ENCODE results near the gene STAMBPL1. TPM values are rescaled to one million over a fixed set of nuclear protein-coding genes. Genes with fewer than 3 reads are reported as not detected.
A peak's percentile ranks its signal among the peaks of the same experiment; 100 is the strongest.
"Not testable (repeated sequence)": the region's sequence is repeated elsewhere in the genome, so short reads cannot be mapped to it uniquely, and the experiment has no call there.

The STAMBPL1 gene
- total RNA-seq, 1 donor from 2014 or later: 4.1 TPM

DNA sequence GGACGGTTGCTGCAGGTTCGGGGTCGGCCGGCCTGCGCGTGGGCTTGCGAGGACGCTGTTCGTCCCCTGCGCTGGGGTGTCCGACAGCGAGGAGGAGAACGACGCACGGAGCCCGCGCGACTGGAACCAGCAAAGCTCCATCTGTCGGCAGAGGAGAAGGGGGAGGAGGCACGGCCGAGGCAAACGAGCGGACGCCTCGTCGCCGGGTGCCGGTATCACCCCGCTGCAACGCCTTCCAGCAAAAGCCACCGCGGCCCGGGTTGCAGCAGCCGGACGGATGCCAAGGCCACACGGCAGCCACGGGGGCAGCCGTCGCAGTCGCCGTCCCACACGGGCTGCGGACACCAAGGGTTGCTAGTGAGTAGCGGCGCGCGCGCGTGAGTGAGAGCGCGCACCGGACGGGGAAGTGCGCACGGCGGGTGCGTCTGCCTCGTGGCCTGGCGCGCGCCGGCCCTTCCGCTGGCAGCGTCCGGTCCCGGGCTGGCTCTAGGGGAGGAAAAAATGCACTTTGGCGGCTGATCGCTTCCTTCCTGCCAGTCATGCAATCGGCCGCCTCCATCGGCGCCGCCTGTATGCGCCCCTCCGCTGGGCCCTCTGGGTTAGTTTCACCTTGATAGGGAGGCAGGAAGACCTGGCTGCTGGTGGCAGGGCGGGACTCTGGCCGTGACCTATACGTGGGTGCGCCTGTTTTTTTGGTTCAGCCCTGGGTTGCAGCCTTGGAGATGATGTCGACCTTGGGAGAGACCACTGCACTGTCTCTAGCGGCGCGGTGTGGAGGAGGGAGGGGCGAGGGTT lies 434 bp downstream of the STAMBPL1 start:
- Mint-ChIP-seq H3K27ac (ENCODE audit: unreplicated experiment) (peak overlapping the region; percentile 96), H3K27me3 (ENCODE audit: low read depth) (peaks cover 40% of the 10 kb centered on the region), H3K4me1 (peaks cover 18% of the 10 kb centered on the region), H3K4me3 (peak overlapping the region; percentile 95), H3K9me3 (no peaks in the 10 kb centered on the region), H3K36me3 (ENCODE audit: low read depth) (no peaks in the 10 kb centered on the region)
- peak; percentile 62 for DNase-seq (ENCODE audit: low read depth, low spot score)
- TF ChIP-seq, protein P1, sequence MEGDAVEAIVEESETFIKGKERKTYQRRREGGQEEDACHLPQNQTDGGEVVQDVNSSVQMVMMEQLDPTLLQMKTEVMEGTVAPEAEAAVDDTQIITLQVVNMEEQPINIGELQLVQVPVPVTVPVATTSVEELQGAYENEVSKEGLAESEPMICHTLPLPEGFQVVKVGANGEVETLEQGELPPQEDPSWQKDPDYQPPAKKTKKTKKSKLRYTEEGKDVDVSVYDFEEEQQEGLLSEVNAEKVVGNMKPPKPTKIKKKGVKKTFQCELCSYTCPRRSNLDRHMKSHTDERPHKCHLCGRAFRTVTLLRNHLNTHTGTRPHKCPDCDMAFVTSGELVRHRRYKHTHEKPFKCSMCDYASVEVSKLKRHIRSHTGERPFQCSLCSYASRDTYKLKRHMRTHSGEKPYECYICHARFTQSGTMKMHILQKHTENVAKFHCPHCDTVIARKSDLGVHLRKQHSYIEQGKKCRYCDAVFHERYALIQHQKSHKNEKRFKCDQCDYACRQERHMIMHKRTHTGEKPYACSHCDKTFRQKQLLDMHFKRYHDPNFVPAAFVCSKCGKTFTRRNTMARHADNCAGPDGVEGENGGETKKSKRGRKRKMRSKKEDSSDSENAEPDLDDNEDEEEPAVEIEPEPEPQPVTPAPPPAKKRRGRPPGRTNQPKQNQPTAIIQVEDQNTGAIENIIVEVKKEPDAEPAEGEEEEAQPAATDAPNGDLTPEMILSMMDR (conservative IDR thresholded peaks at IDR 0.05): peak; percentile 43

DNA sequence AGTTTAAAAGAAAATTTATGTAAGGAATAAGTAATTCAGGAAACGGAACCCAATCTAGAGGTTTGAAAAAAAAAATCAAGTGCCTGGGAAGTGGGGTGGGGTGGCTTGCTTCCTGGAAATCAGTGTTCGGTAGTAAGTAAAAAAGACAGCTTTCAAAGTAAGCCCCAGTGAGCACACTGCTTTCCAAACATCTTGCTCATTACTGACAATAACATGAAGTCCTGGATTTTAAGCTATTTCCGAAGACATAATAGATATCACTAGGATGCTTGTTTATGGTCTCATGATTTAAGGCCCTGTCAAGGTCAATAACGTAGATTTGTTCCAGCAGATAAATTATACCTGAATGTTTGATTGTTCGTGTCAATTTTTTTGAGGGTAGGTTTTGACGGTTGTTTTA lies 1.3 kb downstream of the STAMBPL1 start:
- Mint-ChIP-seq H3K27ac (ENCODE audit: unreplicated experiment) (no peak overlapping the region), H3K4me1 (peaks cover 18% of the 10 kb centered on the region)

DNA sequence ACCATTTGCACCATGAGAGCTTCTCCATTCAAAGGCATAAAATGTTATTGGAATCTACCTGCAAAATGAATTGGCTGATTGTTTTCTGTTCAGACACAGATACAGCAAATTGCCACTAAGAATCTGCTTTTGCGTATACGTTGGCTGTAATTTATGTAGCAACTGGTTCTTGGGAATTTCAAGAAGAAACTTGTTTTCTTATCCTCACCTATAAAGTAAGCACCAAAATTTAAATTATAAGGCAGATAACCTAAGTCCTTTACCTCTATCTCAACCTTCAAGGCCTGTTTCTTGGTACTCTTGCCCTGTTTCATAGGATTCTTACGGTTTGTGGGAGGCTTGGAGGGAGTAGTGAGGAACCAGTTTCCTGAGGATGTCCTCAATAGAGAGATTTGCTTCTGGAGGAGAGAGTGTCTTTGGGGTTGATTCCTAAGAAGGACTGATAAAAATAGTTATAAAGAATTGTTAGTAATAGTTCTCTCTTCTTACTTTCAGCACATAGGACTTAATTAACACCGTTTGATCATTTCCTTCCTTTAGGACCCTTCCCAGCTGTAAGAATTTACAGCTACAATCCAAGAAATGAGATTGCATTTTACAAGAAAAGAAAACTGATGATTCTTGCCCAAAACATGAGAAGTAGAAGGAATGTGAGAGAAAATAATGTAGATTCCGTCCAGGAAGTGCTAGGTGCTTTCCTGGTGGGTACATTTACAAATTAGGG lies 2.0 kb downstream of the STAMBPL1 start:
- DNase-seq (ENCODE audit: low read depth, low spot score): no peak

More for the DNA sequence above, 1.3 kb downstream of the STAMBPL1 start:
- no peaks in the 10 kb centered on the region for H3K36me3 Mint-ChIP-seq (ENCODE audit: low read depth)
- peaks cover 36% of the 10 kb centered on the region for H3K27me3 Mint-ChIP-seq (ENCODE audit: low read depth)
- DNase-seq (ENCODE audit: low read depth, low spot score): no peak
- H3K9me3 Mint-ChIP-seq: no peaks in the 10 kb centered on the region
- peak overlapping the region; percentile 95 for H3K4me3 Mint-ChIP-seq
- TF ChIP-seq, protein P1 (conservative IDR thresholded peaks at IDR 0.05): no peak

DNA sequence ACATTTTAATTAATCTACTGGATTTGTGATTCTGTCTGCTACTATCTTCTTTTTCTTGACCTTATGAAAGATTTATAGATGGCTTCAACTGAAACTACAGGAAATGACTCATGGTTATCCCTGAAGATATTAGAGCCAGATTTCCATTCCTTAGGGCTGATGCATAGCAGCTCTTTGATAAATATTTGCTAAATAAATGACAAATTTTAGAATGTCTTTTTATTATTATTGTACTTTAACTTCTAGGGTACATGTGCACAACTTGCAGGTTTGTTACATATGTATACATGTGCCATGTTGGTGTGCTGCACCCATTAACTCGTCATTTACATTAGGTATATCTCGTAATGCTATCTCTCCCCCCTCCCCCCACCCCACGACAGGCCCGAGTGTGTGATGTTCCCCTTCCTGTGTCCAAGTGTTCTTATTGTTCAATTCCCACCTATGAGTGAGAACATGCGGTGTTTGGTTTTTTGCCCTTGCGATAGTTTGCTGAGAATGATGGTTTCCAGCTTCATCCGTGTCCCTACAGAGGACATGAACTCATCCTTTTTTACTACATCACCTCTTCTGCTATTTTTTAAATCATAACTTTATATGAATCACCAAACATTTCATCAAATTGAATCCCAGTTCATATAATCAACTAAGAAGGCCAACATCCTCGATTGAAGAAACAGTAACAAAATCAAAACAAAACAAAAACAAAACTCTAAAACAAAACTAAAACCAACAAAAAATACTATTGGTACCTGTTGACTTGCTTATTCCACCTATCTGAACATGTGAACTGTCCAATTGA lies 2.8 kb downstream of the STAMBPL1 start:
- not testable (repeated sequence) for H3K9me3 Mint-ChIP-seq; H3K27ac Mint-ChIP-seq (ENCODE audit: unreplicated experiment)

More for the DNA sequence above, 2.0 kb downstream of the STAMBPL1 start:
- TF ChIP-seq, protein P1 (conservative IDR thresholded peaks at IDR 0.05): no peak
- Mint-ChIP-seq H3K27ac (ENCODE audit: unreplicated experiment) (no peak overlapping the region), H3K4me3 (peak overlapping the region; percentile 95), H3K4me1 (peaks cover 18% of the 10 kb centered on the region), H3K36me3 (ENCODE audit: low read depth) (no peaks in the 10 kb centered on the region), H3K27me3 (ENCODE audit: low read depth) (peaks cover 28% of the 10 kb centered on the region), H3K9me3 (no peaks in the 10 kb centered on the region)

DNA sequence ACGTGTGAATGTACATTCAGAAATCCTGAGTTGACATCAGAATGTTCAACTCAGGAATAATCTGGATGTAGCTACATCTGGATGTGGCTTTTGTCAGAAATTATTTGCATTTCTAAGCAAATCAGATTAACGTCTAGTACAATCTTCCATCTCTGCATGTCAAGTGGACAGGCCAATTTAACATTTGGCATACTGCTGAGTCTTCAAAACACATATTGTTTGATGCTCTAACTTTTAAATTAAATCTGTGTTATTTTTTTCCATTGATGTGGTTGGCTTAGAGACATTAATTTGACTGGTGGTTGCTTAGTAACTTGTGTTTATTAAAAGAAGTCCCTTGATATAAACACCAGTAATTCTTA lies 3.4 kb downstream of the STAMBPL1 start:
- Mint-ChIP-seq H3K9me3 (no peaks in the 10 kb centered on the region), H3K4me3 (no peak overlapping the region), H3K36me3 (ENCODE audit: low read depth) (no peaks in the 10 kb centered on the region), H3K27ac (ENCODE audit: unreplicated experiment) (no peak overlapping the region), H3K27me3 (ENCODE audit: low read depth) (peaks cover 18% of the 10 kb centered on the region), H3K4me1 (peaks cover 18% of the 10 kb centered on the region)
- TF ChIP-seq, protein P1 (conservative IDR thresholded peaks at IDR 0.05): no peak
- no peak for DNase-seq (ENCODE audit: low read depth, low spot score)

More for the DNA sequence above, 2.8 kb downstream of the STAMBPL1 start:
- not testable (repeated sequence) for H3K36me3 Mint-ChIP-seq (ENCODE audit: low read depth); DNase-seq (ENCODE audit: low read depth, low spot score)
- H3K4me1 Mint-ChIP-seq: peaks cover 18% of the 10 kb centered on the region
- H3K27me3 Mint-ChIP-seq (ENCODE audit: low read depth): peaks cover 24% of the 10 kb centered on the region
- H3K4me3 Mint-ChIP-seq: peak overlapping the region; percentile 95
